ENCODE data around the gene MRPS23.

MRPS23 gene

GRCh38 chr17:57834146-57834741 lies 15.6 kb downstream of the MRPS23 start:
- DNase-seq = no peak

GRCh38 chr17:57833179-57833939 lies 16.5 kb downstream of the MRPS23 start:
- peak; percentile 90 for DNase-seq

GRCh38 chr17:57832314-57833178 lies 17.3 kb downstream of the MRPS23 start:
- DNase-seq = no peak

- no peak for DNase-seq
Measured at GRCh38 chr17:57830880-57831279, 19.0 kb downstream of the MRPS23 start.

- DNase-seq = no peak
Measured at GRCh38 chr17:57823469-57824401, 26.1 kb downstream of the MRPS23 start.

GRCh38 chr17:57819867-57820266 lies 30.0 kb downstream of the MRPS23 start:
- no peak for DNase-seq

GRCh38 chr17:57819285-57819684 lies 30.6 kb downstream of the MRPS23 start:
- no peak for DNase-seq

GRCh38 chr17:57818066-57818465 lies 31.8 kb downstream of the MRPS23 start:
- no peak for DNase-seq

GRCh38 chr17:57817299-57817698 lies 32.5 kb downstream of the MRPS23 start:
- no peak for DNase-seq

- no peak for DNase-seq
Measured at GRCh38 chr17:57814421-57814820, 35.4 kb downstream of the MRPS23 start.

GRCh38 chr17:57811638-57812280 lies 38.1 kb downstream of the MRPS23 start:
- DNase-seq = no peak

GRCh38 chr17:57810721-57811637 lies 38.9 kb downstream of the MRPS23 start:
- peak; percentile 60 for DNase-seq

GRCh38 chr17:57809879-57810278 lies 40.0 kb downstream of the MRPS23 start:
- DNase-seq = no peak

GRCh38 chr17:57808882-57809281 lies 41.0 kb downstream of the MRPS23 start:
- no peak for DNase-seq

GRCh38 chr17:57806167-57806830 lies 43.5 kb downstream of the MRPS23 start:
- DNase-seq = no peak

- DNase-seq = no peak
Measured at GRCh38 chr17:57803021-57803420, 46.8 kb downstream of the MRPS23 start.

GRCh38 chr17:57801044-57801711 lies 48.7 kb downstream of the MRPS23 start:
- no peak for DNase-seq

GRCh38 chr17:57794841-57795240 lies 55.0 kb downstream of the MRPS23 start:
- no peak for DNase-seq

- DNase-seq = no peak
Measured at GRCh38 chr17:57788725-57789124, 61.1 kb downstream of the MRPS23 start.

GRCh38 chr17:57785022-57785421 lies 64.8 kb downstream of the MRPS23 start:
- DNase-seq = no peak
